WTC11 (cell line): ENCODE results near the gene UBL4B.

Source experiments
- FOXP4 ChIP-seq: sonication (generic); formaldehyde crosslinking; IDR thresholded peaks from 2 replicates; pipeline ENCODE4 v1.8.0; 2022; ENCODE audit warnings: mild to moderate bottlenecking, missing genetic modification reagents
- NR3C1 ChIP-seq: sonication (generic); formaldehyde crosslinking; conservative IDR thresholded peaks from 2 replicates; pipeline ENCODE4 v1.8.1; 2023; ENCODE audit warnings: low read depth, mild to moderate bottlenecking, missing genetic modification reagents

- TF ChIP-seq NR3C1 (CRISPR knock-in tag): no peak
- no peak for TF ChIP-seq FOXP4 (CRISPR knock-in tag)
Observed at GRCh38 chr1:110106013-110106941, 6.0 kb upstream of the UBL4B start.
